ENCODE data around the gene PRG2. TPM values are rescaled to one million over a fixed set of nuclear protein-coding genes. Genes with fewer than 3 reads are reported as not detected.

The PRG2 gene
- polyA plus RNA-seq, 2 of the 4 experiments (the other 2 are of a cell fraction): not detected

- FAIRE-seq: no peak
- no peaks in the 10 kb centered on the region for H3K4me1 ChIP-seq
- no peak for ATAC-seq
- H3K9me3 ChIP-seq: no peaks in the 10 kb centered on the region
- POLR2A ChIA-PET: no interaction called here
- 41% methylated on average over 4 of the region's 4 CpGs for WGBS (ENCODE audit: missing lambda C conversion rate)
- CTCF ChIA-PET: interaction anchor here (1.9 to 2.2 kb wide), 3 partner anchors 10 to 34 kb away, joined by 4 to 9 read pairs (median 5); no protein-coding TSS in a partner anchor
- no peak overlapping the region for H3K4me3 ChIP-seq
- no peak for DNase-seq (ENCODE audit: low read depth in 1 of 2, low spot score in 1 of 2)
- H3K4me2 ChIP-seq: no peak overlapping the region
- no peak for TF ChIP-seq MAX (IDR thresholded peaks at IDR 0.05)
- TF ChIP-seq E2F6 (IDR thresholded peaks at IDR 0.05; ENCODE audit: borderline replicate concordance, low read depth): no peak
- TF ChIP-seq MAFK (IDR thresholded peaks at IDR 0.05; ENCODE audit: partially characterized antibody): no peak
- TF ChIP-seq, protein P1, sequence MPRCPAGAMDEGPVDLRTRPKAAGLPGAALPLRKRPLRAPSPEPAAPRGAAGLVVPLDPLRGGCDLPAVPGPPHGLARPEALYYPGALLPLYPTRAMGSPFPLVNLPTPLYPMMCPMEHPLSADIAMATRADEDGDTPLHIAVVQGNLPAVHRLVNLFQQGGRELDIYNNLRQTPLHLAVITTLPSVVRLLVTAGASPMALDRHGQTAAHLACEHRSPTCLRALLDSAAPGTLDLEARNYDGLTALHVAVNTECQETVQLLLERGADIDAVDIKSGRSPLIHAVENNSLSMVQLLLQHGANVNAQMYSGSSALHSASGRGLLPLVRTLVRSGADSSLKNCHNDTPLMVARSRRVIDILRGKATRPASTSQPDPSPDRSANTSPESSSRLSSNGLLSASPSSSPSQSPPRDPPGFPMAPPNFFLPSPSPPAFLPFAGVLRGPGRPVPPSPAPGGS (IDR thresholded peaks at IDR 0.05): no peak
- TF ChIP-seq SREBF2 (IDR thresholded peaks at IDR 0.05): no peak
- no peak for TF ChIP-seq CHD4 (IDR thresholded peaks at IDR 0.05; ENCODE audit: borderline replicate concordance)
- TF ChIP-seq ESRRA (IDR thresholded peaks at IDR 0.05; ENCODE audit: borderline replicate concordance, low read length): no peak
- TF ChIP-seq PHF8 (IDR thresholded peaks at IDR 0.05; ENCODE audit: borderline replicate concordance, low read depth): no peak
- TF ChIP-seq, protein P2, sequence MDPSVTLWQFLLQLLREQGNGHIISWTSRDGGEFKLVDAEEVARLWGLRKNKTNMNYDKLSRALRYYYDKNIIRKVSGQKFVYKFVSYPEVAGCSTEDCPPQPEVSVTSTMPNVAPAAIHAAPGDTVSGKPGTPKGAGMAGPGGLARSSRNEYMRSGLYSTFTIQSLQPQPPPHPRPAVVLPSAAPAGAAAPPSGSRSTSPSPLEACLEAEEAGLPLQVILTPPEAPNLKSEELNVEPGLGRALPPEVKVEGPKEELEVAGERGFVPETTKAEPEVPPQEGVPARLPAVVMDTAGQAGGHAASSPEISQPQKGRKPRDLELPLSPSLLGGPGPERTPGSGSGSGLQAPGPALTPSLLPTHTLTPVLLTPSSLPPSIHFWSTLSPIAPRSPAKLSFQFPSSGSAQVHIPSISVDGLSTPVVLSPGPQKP (IDR thresholded peaks at IDR 0.05; ENCODE audit: low read depth, low read length): no peak
- TF ChIP-seq RAD21 (conservative IDR thresholded peaks at IDR 0.05 in 1 of 2, IDR thresholded peaks at IDR 0.05 in 1 of 2): no peak
- no peak for TF ChIP-seq POLR2AphosphoS2 (conservative IDR thresholded peaks at IDR 0.05; ENCODE audit: low read length)
- H3K27ac ChIP-seq: no peak overlapping the region
These were observed 3.9 kb upstream of the PRG2 start for GRCh38 chr11:57394203-57394965.

- DNase-seq (ENCODE audit: low read depth in 1 of 2, low spot score in 1 of 2) (no peak), ATAC-seq (no peak), FAIRE-seq (no peak)
- H3K27ac ChIP-seq: no peak overlapping the region
- no peaks in the 10 kb centered on the region for H3K4me1 ChIP-seq
- H3K9me3 ChIP-seq: no peaks in the 10 kb centered on the region
- no peak overlapping the region for H3K4me2 ChIP-seq
- WGBS (ENCODE audit: missing lambda C conversion rate): 39% methylated on average over 4 of the region's 4 CpGs
- H3K4me3 ChIP-seq: no peak overlapping the region
- TF ChIP-seq ZNF302 (CRISPR knock-in tag; IDR thresholded peaks at IDR 0.05) (no peak), JUN (IDR thresholded peaks at IDR 0.05) (no peak), HOXB5 (CRISPR knock-in tag; IDR thresholded peaks at IDR 0.05) (no peak), E2F6 (IDR thresholded peaks at IDR 0.05; ENCODE audit: borderline replicate concordance, low read depth) (no peak), FOSL2 (IDR thresholded peaks at IDR 0.05) (no peak), FOSL2 (CRISPR knock-in tag; IDR thresholded peaks at IDR 0.05) (no peak), CTCF (IDR thresholded peaks at IDR 0.05) (no peak), POLR2A (IDR thresholded peaks at IDR 0.05; ENCODE audit: low read length) (no peak)
- ChIA-PET CTCF (interaction anchor here (0.8 to 1.0 kb wide), 2 partner anchors 66 to 175 kb away, joined by 3 to 4 read pairs; partner anchors contain the start of gene UBE2L6), POLR2A (no interaction called here)
These were observed 2.3 kb upstream of the PRG2 start for GRCh38 chr11:57392763-57393105.

Data from A549 (cell line).